Endothelial cell of umbilical vein (primary cell): Measurements from ENCODE around the gene PAK6. TPM values are rescaled to one million over a fixed set of nuclear protein-coding genes. Genes with fewer than 3 reads are reported as not detected.

ENCODE experiments used
- BruUV-seq: library from RNA; stranded (reverse); fragments of 400-500 nt; replicated peaks from 2 replicates; lab custom pipeline; 2021; lab: Mats Ljungman, UMichigan
- CTCF ChIA-PET: fragments of 300-600, 350-600 bp; sonication (Branson Sonifier 250); formaldehyde crosslinking; loops from one replicate; lab custom pipeline; 2021; ENCODE audit warnings: antibody characterized with exemption, inconsistent platforms; lab: Charles Lee
- POLR2A ChIA-PET: fragments of 300-600, 350-600 bp; sonication (Branson Sonifier 250); formaldehyde crosslinking; loops from one replicate; lab custom pipeline; 2021; ENCODE audit warnings: antibody characterized with exemption, inconsistent platforms; lab: Charles Lee
- DNase-seq: peaks from one replicate; pipeline ENCODE4 v3.0.0-alpha.2; 2011; ENCODE audit warnings: low read depth, low spot score
- FAIRE-seq: peaks from 2 replicates; lab custom pipeline; 2011; peaks lifted over from hg19 to GRCh38; lab: Jason Lieb, UNC
- H2AFZ ChIP-seq: 2 replicates; pipeline ENCODE4 v1.6.0; 2012; ENCODE audit warnings: low read depth, low read length, control low read depth, inconsistent platforms
- H3K27ac ChIP-seq: 2 replicates; pipeline ENCODE4 v1.5.1; 2011; ENCODE audit warnings: low read depth, mild to moderate bottlenecking, control low read depth, low read length, moderate library complexity; ENCODE audit not compliant: insufficient read depth
- H3K27me3 ChIP-seq, 2 experiments: 2 replicates each; pipeline versions ENCODE4 v1.6.0 to v1.6.1; 2011; ENCODE audit warnings: low read length in 2 of 2, mixed read lengths in 1 of 2; ENCODE audit not compliant: control insufficient read depth in 2 of 2, insufficient read depth in 2 of 2
- H3K36me3 ChIP-seq, 2 experiments: 2 replicates in 1 of 2; 3 replicates in 1 of 2; pipeline ENCODE4 v1.5.1; 2011; ENCODE audit warnings: low read length in 2 of 2, mild to moderate bottlenecking in 1 of 2, moderate library complexity in 1 of 2; ENCODE audit not compliant: control insufficient read depth in 2 of 2, insufficient read depth in 2 of 2; ENCODE audit errors: extremely low read depth in 1 of 2
- H3K4me1 ChIP-seq: 3 replicates; pipeline ENCODE4 v1.5.1; 2011; ENCODE audit warnings: mild to moderate bottlenecking, low read length; ENCODE audit not compliant: control insufficient read depth, insufficient read depth; ENCODE audit errors: extremely low read depth
- H3K4me2 ChIP-seq: 2 replicates; pipeline ENCODE4 v1.6.1; 2011; ENCODE audit warnings: low read length, control low read depth, mixed read lengths; ENCODE audit not compliant: insufficient read depth
- H3K4me3 ChIP-seq, 3 experiments: fragments of 200-600 bp in 1 of 3; sonication (generic), shearing (Covaris generic) in 1 of 3; replicated peaks in 1 of 3; 2 replicates each; pipeline ENCODE4 v1.5.1; 2011 to 2016; ENCODE audit warnings: control low read depth in 3 of 3, low read length in 3 of 3, mild to moderate bottlenecking in 2 of 3, inconsistent platforms in 1 of 3, low read depth in 1 of 3, moderate library complexity in 1 of 3; ENCODE audit not compliant: insufficient read depth in 1 of 3
- H3K79me2 ChIP-seq: 2 replicates; pipeline ENCODE4 v1.6.0; 2012; ENCODE audit warnings: low read length, inconsistent platforms; ENCODE audit not compliant: control insufficient read depth, insufficient read depth
- H3K9ac ChIP-seq: replicated peaks from 2 replicates; pipeline ENCODE3; 2011; ENCODE audit warnings: low read length, control low read depth; ENCODE audit not compliant: insufficient read depth; ENCODE audit errors: extremely low read depth
- H3K9me1 ChIP-seq: replicated peaks from 3 replicates; pipeline ENCODE4 v1.6.0; 2011; ENCODE audit warnings: mild to moderate bottlenecking, low read length; ENCODE audit not compliant: control insufficient read depth, insufficient read depth; ENCODE audit errors: extremely low read depth
- H3K9me3 ChIP-seq: replicated peaks from 2 replicates; pipeline ENCODE4 v1.5.1; 2012; ENCODE audit warnings: low read length, inconsistent platforms; ENCODE audit not compliant: control insufficient read depth, insufficient read depth
- H4K20me1 ChIP-seq: replicated peaks from 2 replicates; pipeline ENCODE3; 2011; ENCODE audit warnings: mild to moderate bottlenecking, low read length; ENCODE audit not compliant: control insufficient read depth, insufficient read depth; ENCODE audit errors: extremely low read depth
- CTCF ChIP-seq, 2 donors: IDR thresholded peaks; 1 replicate in 1 of 2; 2 replicates in 1 of 2; pipeline ENCODE4 v1.5.1; 2011; ENCODE audit warnings: low read length in 2 of 2, mild to moderate bottlenecking in 2 of 2, moderate library complexity in 2 of 2, control low read depth in 1 of 2, inconsistent platforms in 1 of 2, low read depth in 1 of 2; ENCODE audit not compliant: insufficient read depth in 1 of 2; ENCODE audit errors: extremely low read depth in 1 of 2
- EZH2 ChIP-seq: IDR thresholded peaks from 2 replicates; pipeline ENCODE4 v1.6.1; 2012; ENCODE audit warnings: borderline replicate concordance, low read depth, mild to moderate bottlenecking, moderate library complexity, low read length, inconsistent platforms; ENCODE audit not compliant: severe bottlenecking
- FOS ChIP-seq: IDR thresholded peaks from 2 replicates; pipeline ENCODE4 v1.6.1; 2011; ENCODE audit warnings: mild to moderate bottlenecking, low read length, moderate library complexity, borderline replicate concordance; ENCODE audit not compliant: insufficient read depth
- GATA2 ChIP-seq: IDR thresholded peaks from 2 replicates; pipeline ENCODE4 v1.7.0; 2011; ENCODE audit warnings: low read depth, mild to moderate bottlenecking, moderate library complexity, mixed read lengths, low read length; ENCODE audit not compliant: insufficient read length, insufficient read depth
- JUN ChIP-seq: IDR thresholded peaks from 2 replicates; pipeline ENCODE4 v1.6.1; 2011; ENCODE audit warnings: borderline replicate concordance, low read depth; ENCODE audit not compliant: insufficient read length, insufficient read depth
- MAX ChIP-seq: IDR thresholded peaks from 2 replicates; pipeline ENCODE4 v1.6.1; 2011; ENCODE audit not compliant: insufficient read depth, insufficient read length
- MYC ChIP-seq: IDR thresholded peaks from one replicate; pipeline ENCODE4 v1.6.1; 2011; ENCODE audit warnings: mild to moderate bottlenecking, low read depth, low read length
- POLR2A ChIP-seq: IDR thresholded peaks from 2 replicates; pipeline ENCODE4 v1.6.1; 2012; ENCODE audit warnings: low read depth, mild to moderate bottlenecking, control low read depth, low read length
- POLR2AphosphoS5 ChIP-seq: IDR thresholded peaks from 2 replicates; pipeline ENCODE4 v1.6.1; 2012; ENCODE audit warnings: low read depth, mild to moderate bottlenecking, control low read depth, low read length, moderate library complexity; ENCODE audit not compliant: insufficient read depth
- dilution Hi-C: fragments of 300-500 bp; cut with MboI; formaldehyde crosslinking; loops from one replicate; pipeline ENCODE4 v1.15.0; 2019; ENCODE audit warnings: low sequenced_read_pairs; ENCODE audit not compliant: extremely low pct_ligation_motif_present
- intact Hi-C: fragments of 100-400 bp; cut with micrococcal nuclease; formaldehyde crosslinking; loops from one replicate; pipeline ENCODE4 v1.10.0; 2022
- polyA plus RNA-seq, 4 experiments: library from polyadenylated mRNA; depleted of rRNA in 3 of 4; stranded (reverse) in 3 of 4; unstranded in 1 of 4; fragments of >200 nt; gene quantifications; 2 replicates each; pipeline versions ENCODE4 v1.2.1 to v1.2.3, GENCODE V29; 2011 to 2012; ENCODE audit warnings: missing spikeins in 1 of 4
- total RNA-seq: library from RNA; stranded (reverse); gene quantifications from 2 replicates; pipeline ENCODE4 v1.2.3, GENCODE V29; 2021

PAK6 gene
- total and polyA plus RNA-seq, 2 donors (not counting 3 experiments of a cell fraction or from before 2014, with no cell fraction given) = not detected

- Histone ChIP-seq H3K9ac (no peak overlapping the region), H3K4me2 (no peak overlapping the region), H3K27me3 (no peaks in the 10 kb centered on the region), H2AFZ (no peak overlapping the region), H3K4me3 (no peak overlapping the region), H3K9me3 (no peaks in the 10 kb centered on the region), H3K9me1 (no peaks in the 10 kb centered on the region), H3K79me2 (no peaks in the 10 kb centered on the region), H4K20me1 (no peaks in the 10 kb centered on the region), H3K4me1 (no peaks in the 10 kb centered on the region), H3K27ac (no peak overlapping the region), H3K36me3 (peaks cover 0 to 11% of the 10 kb centered on the region in 2 experiments)
- BruUV-seq = no TSS peak
- no peak for DNase-seq
- FAIRE-seq = no peak
- dilution Hi-C loops = no loop called here
- CTCF ChIA-PET = interaction anchor here (1.2 to 6.7 kb wide), 4 partner anchors 9 to 83 kb away, joined by 3 to 45 read pairs (median 22); no protein-coding TSS in a partner anchor
- intact Hi-C loops = no loop called here
- TF ChIP-seq POLR2AphosphoS5 = no peak
- TF ChIP-seq POLR2A = no peak
- no peak for TF ChIP-seq MAX
- POLR2A ChIA-PET = no interaction called here
These were observed 12.1 kb upstream of the PAK6 start for GRCh38 chr15:40226736-40227135.

GRCh38 chr15:40229316-40229715 is 9.5 kb upstream of the PAK6 start:
- no TSS peak for BruUV-seq
- Histone ChIP-seq H3K9me1 (no peaks in the 10 kb centered on the region), H3K27me3 (no peaks in the 10 kb centered on the region), H3K4me3 (no peak overlapping the region), H2AFZ (no peak overlapping the region), H3K4me2 (no peak overlapping the region), H3K36me3 (peaks cover 0 to 10% of the 10 kb centered on the region in 2 experiments), H3K9ac (no peak overlapping the region), H3K79me2 (no peaks in the 10 kb centered on the region), H3K27ac (no peak overlapping the region), H3K4me1 (no peaks in the 10 kb centered on the region), H3K9me3 (no peaks in the 10 kb centered on the region), H4K20me1 (no peaks in the 10 kb centered on the region)
- no peak for FAIRE-seq
- intact Hi-C loops (no loop called here), dilution Hi-C loops (no loop called here)
- no peak for DNase-seq
- ChIA-PET CTCF (interaction anchor here (0.7 to 6.7 kb wide), 5 partner anchors 9 to 50 kb away, joined by 3 to 45 read pairs (median 5); no protein-coding TSS in a partner anchor), POLR2A (interaction anchor here (1.0 kb wide), 1 partner anchor 37 kb away, joined by 3 read pairs; no protein-coding TSS in a partner anchor)
- no peak for TF ChIP-seq EZH2
- no peak for TF ChIP-seq JUN
- TF ChIP-seq GATA2 = no peak
- no peak for TF ChIP-seq FOS
- TF ChIP-seq POLR2AphosphoS5 = no peak
- no peak for TF ChIP-seq POLR2A
- no peak for TF ChIP-seq CTCF (IDR thresholded peaks at IDR 0.05; ENCODE audit: extremely low read depth in 1 of 2, insufficient read depth in 1 of 2, low read depth in 1 of 2, low read length in 2 of 2)
- no peak for TF ChIP-seq MAX
- TF ChIP-seq MYC = no peak
